H1 (cell line): ENCODE data around the gene VPS37C. TPM values are rescaled to one million over a fixed set of nuclear protein-coding genes. Genes with fewer than 3 reads are reported as not detected.

Experiments
- CTCF ChIA-PET: fragments of 300-600 bp; sonication (Branson Sonifier 250); formaldehyde crosslinking; loops from one replicate; lab custom pipeline; 2021; ENCODE audit not compliant: partially characterized antibody; lab: Charles Lee
- POLR2A ChIA-PET: fragments of 300-600 bp; sonication (Branson Sonifier 250); formaldehyde crosslinking; loops from one replicate; lab custom pipeline; 2021; ENCODE audit warnings: inconsistent platforms; ENCODE audit not compliant: partially characterized antibody; lab: Charles Lee
- DNase-seq, 2 experiments: peaks; one replicate each; pipeline versions ENCODE4 v3.0.0 to v3.0.0-alpha.2; 2010 to 2022; ENCODE audit warnings: low spot score in 2 of 2, low read depth in 1 of 2, mixed read lengths in 1 of 2
- FAIRE-seq: peaks from 2 replicates; lab custom pipeline; 2011; peaks lifted over from hg19 to GRCh38; lab: Jason Lieb, UNC
- H2AFZ ChIP-seq: 2 replicates; pipeline ENCODE4 v1.8.1; 2012; ENCODE audit warnings: low read length, inconsistent platforms
- H2AK5ac ChIP-seq: 2 replicates; pipeline ENCODE4 v1.6.1; 2013; ENCODE audit warnings: low read depth, low read length
- H2BK120ac ChIP-seq: replicated peaks from 2 replicates; pipeline ENCODE3; 2013; ENCODE audit warnings: low read depth, low read length, inconsistent platforms
- H2BK12ac ChIP-seq: 2 replicates; pipeline ENCODE4 v1.6.1; 2013; ENCODE audit warnings: low read depth, low read length
- H2BK15ac ChIP-seq: 2 replicates; pipeline ENCODE4 v1.6.1; 2013; ENCODE audit warnings: low read length
- H2BK20ac ChIP-seq: 2 replicates; pipeline ENCODE4 v1.6.1; 2013; ENCODE audit warnings: low read length
- H2BK5ac ChIP-seq: 2 replicates; pipeline ENCODE4 v1.6.1; 2013; ENCODE audit warnings: low read depth, low read length
- H3K14ac ChIP-seq: 2 replicates; pipeline ENCODE4 v1.6.1; 2013; ENCODE audit warnings: inconsistent platforms; ENCODE audit not compliant: insufficient read length
- H3K18ac ChIP-seq: 2 replicates; pipeline ENCODE4 v1.6.1; 2013; ENCODE audit warnings: low read length; ENCODE audit errors: extremely low read depth
- H3K23ac ChIP-seq: 2 replicates; pipeline ENCODE4 v1.6.1; 2013; ENCODE audit warnings: inconsistent platforms; ENCODE audit not compliant: insufficient read length
- H3K23me2 ChIP-seq: 2 replicates; pipeline ENCODE4 v1.6.1; 2013; ENCODE audit warnings: low read depth, low read length
- H3K27ac ChIP-seq: 2 replicates; pipeline ENCODE4 v1.6.1; 2011; ENCODE audit warnings: low read depth, low read length, inconsistent platforms
- H3K27me3 ChIP-seq, 4 experiments: replicated peaks in 1 of 4; 1 replicate in 1 of 4; 2 replicates in 3 of 4; pipeline versions ENCODE4 v1.6.1 to v1.8.1; 2011 to 2013; ENCODE audit warnings: low read length in 3 of 4, mild to moderate bottlenecking in 3 of 4, inconsistent platforms in 2 of 4, mixed read lengths in 2 of 4, moderate library complexity in 1 of 4; ENCODE audit not compliant: control insufficient read depth in 3 of 4, insufficient read depth in 3 of 4; ENCODE audit errors: extremely low read depth in 1 of 4
- H3K36me3 ChIP-seq, 4 experiments: 2 replicates each; pipeline versions ENCODE4 v1.6.1 to v1.8.1; 2011 to 2013; ENCODE audit warnings: mild to moderate bottlenecking in 4 of 4, low read length in 3 of 4, moderate library complexity in 2 of 4, control low read depth in 1 of 4, inconsistent platforms in 1 of 4; ENCODE audit not compliant: insufficient read depth in 4 of 4, control insufficient read depth in 2 of 4
- H3K4ac ChIP-seq: replicated peaks from 2 replicates; pipeline ENCODE3; 2013; ENCODE audit warnings: low read length, low read depth, mixed read lengths, inconsistent platforms; ENCODE audit not compliant: insufficient read length
- H3K4me1 ChIP-seq, 4 experiments: replicated peaks in 1 of 4; 1 replicate in 1 of 4; 2 replicates in 3 of 4; pipeline versions ENCODE4 v1.6.1 to v1.8.1; 2011 to 2013; ENCODE audit warnings: low read length in 3 of 4, inconsistent platforms in 2 of 4, mixed read lengths in 1 of 4; ENCODE audit not compliant: insufficient read depth in 4 of 4, control insufficient read depth in 3 of 4
- H3K4me2 ChIP-seq, 2 experiments: 2 replicates each; pipeline versions ENCODE4 v1.6.1 to v1.8.1; 2011 to 2013; ENCODE audit warnings: low read depth in 2 of 2, low read length in 2 of 2, control low read depth in 1 of 2, inconsistent platforms in 1 of 2, mild to moderate bottlenecking in 1 of 2; ENCODE audit not compliant: insufficient read depth in 1 of 2
- H3K4me3 ChIP-seq, 4 experiments: fragments of 200-600, 300-600 bp in 1 of 4; sonication (generic), shearing (Covaris generic), sonication (Bioruptor Twin) in 1 of 4; 2 replicates each; pipeline versions ENCODE4 v1.5.1 to v1.8.1; 2011 to 2016; ENCODE audit warnings: low read length in 4 of 4, low read depth in 3 of 4, control low read depth in 2 of 4, inconsistent platforms in 2 of 4, mild to moderate bottlenecking in 2 of 4, mixed read lengths in 1 of 4, moderate library complexity in 1 of 4; ENCODE audit not compliant: insufficient read depth in 2 of 4; ENCODE audit errors: extremely low read depth in 1 of 4
- H3K56ac ChIP-seq: replicated peaks from 2 replicates; pipeline ENCODE3; 2013; ENCODE audit warnings: low read depth, mild to moderate bottlenecking, mixed read lengths, low read length, inconsistent platforms; ENCODE audit not compliant: insufficient read length
- H3K79me1 ChIP-seq: 2 replicates; pipeline ENCODE4 v1.6.1; 2013; ENCODE audit warnings: low read depth, low read length, control low read depth
- H3K79me2 ChIP-seq, 2 experiments: 2 replicates each; pipeline versions ENCODE4 v1.6.1 to v1.8.1; 2012 to 2013; ENCODE audit warnings: low read length in 2 of 2, mild to moderate bottlenecking in 2 of 2, inconsistent platforms in 1 of 2; ENCODE audit not compliant: insufficient read depth in 2 of 2, control insufficient read depth in 1 of 2
- H3K9ac ChIP-seq, 4 experiments: replicated peaks in 1 of 4; 1 replicate in 1 of 4; 2 replicates in 3 of 4; pipeline versions ENCODE4 v1.6.1 to v1.8.1; 2011 to 2013; ENCODE audit warnings: low read depth in 3 of 4, low read length in 3 of 4, control low read depth in 2 of 4, mild to moderate bottlenecking in 2 of 4, moderate library complexity in 2 of 4, inconsistent platforms in 1 of 4; ENCODE audit errors: extremely low read depth in 1 of 4
- H3K9me3 ChIP-seq, 2 experiments: 2 replicates each; pipeline versions ENCODE4 v1.6.1 to v1.8.1; 2012 to 2013; ENCODE audit warnings: mild to moderate bottlenecking in 2 of 2, moderate library complexity in 2 of 2, control low read depth in 1 of 2, inconsistent platforms in 1 of 2, low read depth in 1 of 2, low read length in 1 of 2, mixed read lengths in 1 of 2; ENCODE audit not compliant: insufficient read depth in 2 of 2
- H4K20me1 ChIP-seq, 2 experiments: replicated peaks in 1 of 2; 2 replicates each; pipeline versions ENCODE3 to v1.8.1; 2011 to 2013; ENCODE audit warnings: inconsistent platforms in 2 of 2, low read length in 2 of 2, mild to moderate bottlenecking in 1 of 2; ENCODE audit not compliant: insufficient read depth in 2 of 2, control insufficient read depth in 1 of 2
- H4K5ac ChIP-seq: 2 replicates; pipeline ENCODE4 v1.6.1; 2013; ENCODE audit warnings: low read length, low read depth, mixed read lengths, inconsistent platforms; ENCODE audit not compliant: insufficient read length
- H4K8ac ChIP-seq: 2 replicates; pipeline ENCODE4 v1.8.0; 2013; ENCODE audit warnings: mild to moderate bottlenecking, moderate library complexity, low read length, inconsistent platforms; ENCODE audit not compliant: insufficient read depth; ENCODE audit errors: extremely low read depth
- H4K91ac ChIP-seq: replicated peaks from 2 replicates; pipeline ENCODE3; 2013; ENCODE audit warnings: low read length, mixed read lengths, inconsistent platforms; ENCODE audit not compliant: insufficient read length
- E2F6 ChIP-seq: IDR thresholded peaks from 2 replicates; pipeline ENCODE4 v1.6.1; 2012; ENCODE audit warnings: inconsistent platforms
- TEAD4 ChIP-seq: IDR thresholded peaks from 2 replicates; pipeline ENCODE4 v1.6.1; 2012; ENCODE audit warnings: low read depth, low read length, inconsistent platforms, mixed read lengths
- WGBS, 2 experiments: shearing (Covaris generic) in 1 of 2; methylation state at CpG; one replicate each; pipeline versions ENCODE4 v1.1.6 to v1.1.7; 2013 to 2015; ENCODE audit warnings: low lambda C conversion rate in 2 of 2, mixed read lengths in 2 of 2, inconsistent platforms in 1 of 2, low coverage in 1 of 2, missing lambda C conversion rate in 1 of 2; ENCODE audit not compliant: insufficient replicate concordance in 2 of 2, insufficient coverage in 1 of 2, insufficient read length in 1 of 2; ENCODE audit errors: extremely low coverage in 1 of 2, missing lambda C conversion rate in 1 of 2; 5-methylcytosine and 5-hydroxymethylcytosine counted together
- polyA plus RNA-seq, 7 experiments: library from polyadenylated mRNA; depleted of rRNA in 3 of 7; stranded (reverse) in 5 of 7; unstranded in 2 of 7; fragments of >200 nt in 5 of 7; fragments of 200-250 nt in 2 of 7; gene quantifications; 1 replicate in 5 of 7; 2 replicates in 1 of 7; 4 replicates in 1 of 7; pipeline versions ENCODE4 v1.2.1 to v1.2.3, GENCODE V29; 2011 to 2013; ENCODE audit warnings: missing spikeins in 2 of 7, mixed read lengths in 2 of 7
- total RNA-seq: library from RNA; stranded (reverse); fragmentation: NEBNext Ultra II Directional; extraction: Animal tissue kit (Norgen Biotek cat#: 25700); gene quantifications from 2 replicates; pipeline ENCODE4 v1.2.1, GENCODE V29; 2021

The VPS37C gene
- total and polyA plus RNA-seq, 2 of the 8 experiments (the other 6 are each of a cell fraction or from before 2014, with no cell fraction given), result 12.9 to 21.0 TPM

DNA sequence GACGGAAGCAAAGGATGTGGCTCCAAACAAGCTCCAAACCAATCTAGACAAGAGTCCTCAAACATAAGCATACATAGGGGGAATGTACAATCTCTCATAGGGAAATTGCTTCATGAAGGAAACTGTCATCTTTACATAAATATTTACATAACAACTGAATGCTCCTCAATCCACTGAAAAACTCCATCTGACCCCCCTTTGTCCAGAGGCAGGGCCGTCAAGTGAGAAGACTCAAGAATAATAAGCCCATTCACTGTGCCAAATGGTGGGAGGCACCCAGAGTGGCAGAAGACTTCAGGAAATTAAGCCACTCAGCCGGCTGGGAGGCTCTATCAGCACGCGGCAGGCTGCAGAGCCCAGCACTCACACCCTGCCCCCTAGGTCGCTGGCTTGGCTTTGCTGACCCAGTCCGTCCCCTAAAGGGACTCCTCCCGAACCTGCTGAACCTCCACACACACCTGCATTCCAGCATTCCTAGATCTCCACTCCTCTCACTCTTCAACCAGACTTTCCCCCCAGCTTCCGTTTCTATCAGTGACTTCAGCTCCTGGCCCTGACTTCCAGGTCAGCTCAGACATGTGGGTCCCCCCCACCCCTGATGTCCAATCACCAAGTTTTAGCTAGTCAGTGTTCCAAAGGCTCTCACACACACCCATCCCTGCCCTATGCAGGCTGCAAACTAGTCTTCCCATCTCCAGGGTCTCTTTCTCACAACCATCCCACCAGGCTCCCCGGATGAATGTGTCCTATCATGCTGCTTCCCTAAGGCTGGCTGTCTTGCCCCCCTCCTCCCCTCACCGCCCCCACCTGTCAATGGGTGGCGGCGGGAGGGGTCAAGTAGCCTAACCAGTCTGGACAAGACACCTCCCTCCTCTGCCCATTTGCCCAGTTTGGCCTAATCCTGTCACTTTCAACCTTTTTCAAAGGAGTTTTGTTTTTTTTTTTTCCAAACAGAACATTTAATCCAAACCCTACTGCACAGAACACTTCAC, 11.3 kb downstream of the VPS37C start:
- CTCF ChIA-PET, result interaction anchor here (0.7 to 2.9 kb wide), 9 partner anchors 9 to 360 kb away, joined by 3 to 7 read pairs (median 3); no protein-coding TSS in a partner anchor
- no peak overlapping the region for H4K8ac ChIP-seq
- peaks cover 10 to 16% of the 10 kb centered on the region in 2 experiments for H4K20me1 ChIP-seq
- no peaks in the 10 kb centered on the region for H3K36me3 ChIP-seq
- no peak overlapping the region for H3K23ac ChIP-seq
- H4K5ac ChIP-seq, result no peak overlapping the region
- FAIRE-seq, result no peak
- H2BK120ac ChIP-seq, result no peak overlapping the region
- H3K4me2 ChIP-seq, result peak overlapping the region in 1 of 2 experiments; percentile 20; a peak in 1 of 4 replicates
- no peak overlapping the region for H2BK20ac ChIP-seq
- no peaks in the 10 kb centered on the region for H3K23me2 ChIP-seq
- peak overlapping the region; percentile 66; the same call in 1 of the 2 replicates for H2BK5ac ChIP-seq
- H3K79me1 ChIP-seq, result peaks cover 13% of the 10 kb centered on the region
- no peak for DNase-seq
- H3K14ac ChIP-seq, result no peak overlapping the region
- H3K9me3 ChIP-seq, result no peaks in the 10 kb centered on the region
- peaks cover 0 to 59% of the 10 kb centered on the region in 2 experiments; a peak in 3 of 4 replicates for H3K79me2 ChIP-seq
- no peak overlapping the region for H3K4me3 ChIP-seq
- 67% methylated on average over 13 of the region's 13 CpGs; no CpG with 5 or more reads in 1 of the 2 experiments for WGBS, 2 experiments
- H3K4me1 ChIP-seq, result peaks cover 2 to 21% (median 9%) of the 10 kb centered on the region in 4 experiments; a peak in 6 of 7 replicates
- H3K18ac ChIP-seq, result no peak overlapping the region
- H4K91ac ChIP-seq, result no peak overlapping the region
- H2AK5ac ChIP-seq, result no peak overlapping the region
- H3K27ac ChIP-seq, result no peak overlapping the region
- peak overlapping the region; percentile 35 for H3K4ac ChIP-seq
- POLR2A ChIA-PET, result interaction anchor here (1.4 to 3.8 kb wide), 3 partner anchors 10 to 212 kb away, joined by 4 to 12 read pairs (median 5); partner anchors contain the start of genes CYB561A3, TMEM138 and VPS37C
- no peak overlapping the region for H2BK12ac ChIP-seq
- H3K9ac ChIP-seq, result no peak overlapping the region
- no peak overlapping the region for H2AFZ ChIP-seq
- no peak overlapping the region for H3K56ac ChIP-seq
- no peaks in the 10 kb centered on the region for H3K27me3 ChIP-seq
- TF ChIP-seq TEAD4, result peak; percentile 74
- no peak for TF ChIP-seq E2F6
- no peak overlapping the region for H2BK15ac ChIP-seq
